Epithelial cell of esophagus (primary cell): ENCODE data around the gene SFRP2.

ENCODE experiments used
- DNase-seq: peaks from one replicate; pipeline ENCODE4 v3.0.0; 2010; ENCODE audit warnings: low read depth
- H3K4me3 ChIP-seq: 2 replicates; pipeline ENCODE4 v1.5.1; 2011; ENCODE audit warnings: mild to moderate bottlenecking, low read length, control low read depth
- TF ChIP-seq, protein P1 (sequence below): IDR thresholded peaks from 2 replicates; pipeline ENCODE4 v1.5.1; 2011; ENCODE audit warnings: low read depth, mild to moderate bottlenecking, low read length, control low read depth, inconsistent platforms; ENCODE audit not compliant: insufficient read depth; ENCODE audit errors: missing control alignments

The SFRP2 gene

GRCh38 chr4:153814789-153815188 is 25.9 kb upstream of the SFRP2 start:
- no peak for DNase-seq
- TF ChIP-seq, protein P1, sequence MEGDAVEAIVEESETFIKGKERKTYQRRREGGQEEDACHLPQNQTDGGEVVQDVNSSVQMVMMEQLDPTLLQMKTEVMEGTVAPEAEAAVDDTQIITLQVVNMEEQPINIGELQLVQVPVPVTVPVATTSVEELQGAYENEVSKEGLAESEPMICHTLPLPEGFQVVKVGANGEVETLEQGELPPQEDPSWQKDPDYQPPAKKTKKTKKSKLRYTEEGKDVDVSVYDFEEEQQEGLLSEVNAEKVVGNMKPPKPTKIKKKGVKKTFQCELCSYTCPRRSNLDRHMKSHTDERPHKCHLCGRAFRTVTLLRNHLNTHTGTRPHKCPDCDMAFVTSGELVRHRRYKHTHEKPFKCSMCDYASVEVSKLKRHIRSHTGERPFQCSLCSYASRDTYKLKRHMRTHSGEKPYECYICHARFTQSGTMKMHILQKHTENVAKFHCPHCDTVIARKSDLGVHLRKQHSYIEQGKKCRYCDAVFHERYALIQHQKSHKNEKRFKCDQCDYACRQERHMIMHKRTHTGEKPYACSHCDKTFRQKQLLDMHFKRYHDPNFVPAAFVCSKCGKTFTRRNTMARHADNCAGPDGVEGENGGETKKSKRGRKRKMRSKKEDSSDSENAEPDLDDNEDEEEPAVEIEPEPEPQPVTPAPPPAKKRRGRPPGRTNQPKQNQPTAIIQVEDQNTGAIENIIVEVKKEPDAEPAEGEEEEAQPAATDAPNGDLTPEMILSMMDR: no peak
- H3K4me3 ChIP-seq: no peak overlapping the region

DNA sequence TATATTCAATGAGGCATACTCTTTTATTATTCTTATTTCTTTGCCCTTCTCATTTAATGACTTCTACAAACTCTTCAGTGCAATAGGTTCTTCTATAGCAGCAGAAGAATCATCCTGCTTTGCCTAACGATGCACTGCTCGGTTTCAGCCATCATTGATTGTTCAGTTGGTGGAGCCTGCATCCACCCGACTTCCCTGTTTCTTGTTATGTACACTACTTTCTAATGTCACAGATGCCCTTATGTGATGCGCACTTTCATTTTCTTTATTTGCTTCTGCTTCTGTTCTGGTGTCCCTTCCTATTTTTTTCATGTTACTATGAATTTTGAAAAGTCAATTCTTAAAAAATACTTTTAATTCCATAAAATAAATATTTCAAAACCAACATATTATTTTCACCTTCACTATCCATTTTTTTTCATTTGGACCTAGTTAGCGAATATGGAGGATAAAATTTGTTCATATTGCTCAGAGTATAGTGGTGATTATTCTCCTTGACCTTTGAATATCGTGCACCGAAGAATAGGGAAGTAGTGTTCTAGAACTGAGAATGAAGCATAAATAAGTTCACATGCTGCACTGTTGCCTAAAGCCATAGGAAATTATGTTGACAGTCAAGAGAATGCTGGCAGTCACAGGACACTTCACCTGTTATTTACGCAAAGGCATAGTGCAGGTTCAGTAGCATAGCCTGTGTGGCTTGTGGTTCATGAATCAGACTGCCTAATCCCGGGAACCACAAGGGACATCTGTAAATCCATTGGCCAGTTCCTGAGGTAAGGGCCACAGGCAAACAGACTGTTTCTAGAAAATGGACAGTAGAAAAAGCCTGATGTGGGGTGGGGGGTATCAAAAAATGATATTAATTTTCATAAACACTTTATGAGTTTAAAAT is 21.3 kb upstream of the SFRP2 start:
- TF ChIP-seq, protein P1: no peak
- DNase-seq: peak; percentile 12
- H3K4me3 ChIP-seq: no peak overlapping the region

- H3K4me3 ChIP-seq: no peak overlapping the region
- DNase-seq: no peak
- TF ChIP-seq, protein P1: no peak
These were observed 20.4 kb upstream of the SFRP2 start for GRCh38 chr4:153809307-153809706.

DNA sequence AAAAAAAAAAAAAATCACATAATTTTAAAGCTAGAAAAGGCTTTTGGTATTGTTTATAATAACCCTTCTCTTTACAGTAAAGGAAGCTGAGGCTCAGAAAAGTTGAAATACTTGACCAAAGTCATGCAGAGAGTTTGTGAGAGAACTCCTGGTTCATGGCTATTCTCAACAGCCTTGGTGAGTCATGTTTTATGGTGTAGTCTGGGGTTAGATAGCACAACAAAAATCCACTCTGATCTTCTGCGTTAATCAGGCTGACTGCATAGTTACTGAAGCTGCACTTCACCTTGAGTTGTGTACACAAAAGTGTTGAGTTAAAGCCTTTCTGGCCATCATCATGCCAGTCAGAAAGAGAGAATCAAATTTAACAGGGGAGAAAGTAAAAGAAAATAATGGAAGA is 19.3 kb upstream of the SFRP2 start:
- no peak overlapping the region for H3K4me3 ChIP-seq
- TF ChIP-seq, protein P1: no peak
- no peak for DNase-seq

DNA sequence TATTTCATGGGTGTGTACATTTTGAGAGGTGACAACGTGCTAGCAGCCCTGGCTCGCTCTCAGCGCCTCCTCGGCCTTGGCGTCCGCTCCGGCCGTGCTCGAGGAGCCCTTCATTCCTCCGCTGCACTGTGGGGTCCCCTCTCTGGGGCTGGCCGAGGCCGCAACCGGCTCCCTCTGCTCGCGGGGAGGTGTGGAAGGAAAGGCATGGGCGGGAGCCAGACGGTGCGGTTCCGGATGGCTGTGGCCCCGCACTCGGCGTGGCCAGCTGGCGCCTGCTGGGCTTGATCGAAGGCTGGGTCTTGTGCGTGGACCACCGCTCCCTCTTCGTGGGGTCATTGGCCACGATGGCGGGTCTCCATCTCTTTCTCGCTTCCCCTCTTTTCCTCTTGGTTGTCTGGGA is 17.2 kb upstream of the SFRP2 start:
- DNase-seq: no peak
- TF ChIP-seq, protein P1: no peak
- no peak overlapping the region for H3K4me3 ChIP-seq

GRCh38 chr4:153804722-153805121 is 15.8 kb upstream of the SFRP2 start:
- TF ChIP-seq, protein P1: no peak
- no peak overlapping the region for H3K4me3 ChIP-seq
- no peak for DNase-seq

GRCh38 chr4:153799694-153800074 is 10.8 kb upstream of the SFRP2 start:
- TF ChIP-seq, protein P1: no peak
- no peak for DNase-seq
- no peak overlapping the region for H3K4me3 ChIP-seq
